ENCODE data around the gene CSAG1. TPM values are rescaled to one million over a fixed set of nuclear protein-coding genes. Genes with fewer than 3 reads are reported as not detected.
A peak's percentile ranks its signal among the peaks of the same experiment; 100 is the strongest.
"Not testable (repeated sequence)": the region's sequence is repeated elsewhere in the genome, so short reads cannot be mapped to it uniquely, and the experiment has no call there.

Gene CSAG1
- total RNA-seq, result not detected
- long read RNA-seq, result 0 reads

GRCh38 chrX:152733261-152733975 lies at the start of gene CSAG1, which contains the start of gene MAGEA12:
Gene CSAG1 (minus strand): TSS chrX:152733721. CDS start chrX:152732460, 1,261 bp downstream.
Gene MAGEA12 (plus strand): TSS chrX:152733757. CDS start chrX:152736162, 2,405 bp downstream.
- no peak for DNase-seq (ENCODE audit: missing footprints)
- ATAC-seq, result no peak
- intact Hi-C loops (cut with DNase I), result no loop called here

- DNase-seq (ENCODE audit: missing footprints); intact Hi-C loops (cut with DNase I); ATAC-seq: not testable (repeated sequence)
Measured at GRCh38 chrX:152769549-152770289, 36.2 kb upstream of the CSAG1 start, which contains the start of gene MAGEA6. Gene MAGEA6 (minus strand): TSS chrX:152769689. CDS start chrX:152767650, 2,039 bp downstream.

DNA sequence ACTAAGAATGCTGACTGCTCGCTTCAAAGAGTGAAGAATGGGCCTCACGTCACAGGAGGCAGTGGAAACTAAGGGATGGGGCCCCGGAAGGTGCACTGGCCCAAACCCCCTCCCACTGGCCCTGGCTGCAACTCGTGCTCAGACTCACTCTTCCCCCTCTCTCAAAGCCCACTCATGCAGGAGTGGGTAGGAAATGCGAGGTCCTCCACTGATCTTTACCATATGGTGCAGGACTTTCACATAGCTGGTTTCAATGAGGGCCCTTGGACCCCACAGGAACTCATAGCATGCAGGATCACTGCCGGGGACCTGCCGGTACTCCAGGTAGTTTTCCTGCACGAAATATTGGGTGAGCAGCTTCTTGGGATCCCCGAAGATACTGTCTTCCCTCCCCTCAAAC lies 33.0 kb upstream of the CSAG1 start:
- intact Hi-C loops (cut with DNase I); ATAC-seq; DNase-seq (ENCODE audit: missing footprints): not testable (repeated sequence)

DNA sequence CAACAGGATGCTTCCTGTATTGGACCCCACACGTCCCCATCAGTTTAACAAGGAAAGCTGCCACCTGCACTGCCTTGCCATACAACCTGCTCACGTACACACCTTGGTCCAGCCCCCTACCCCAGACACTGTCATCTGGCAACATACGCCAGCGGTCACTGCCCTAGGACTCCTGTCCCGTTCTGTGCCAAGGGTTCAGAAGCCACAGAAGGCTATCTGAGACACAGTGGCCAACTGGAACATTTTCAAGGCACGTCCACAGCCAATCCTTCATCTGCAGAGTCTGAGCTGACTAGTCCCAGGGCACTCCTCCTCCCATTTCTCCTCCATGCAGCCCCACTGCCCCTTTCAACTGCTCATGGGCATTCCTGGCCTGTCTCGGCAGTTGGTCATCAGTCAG lies 28.1 kb upstream of the CSAG1 start:
- intact Hi-C loops (cut with DNase I); DNase-seq (ENCODE audit: missing footprints): not testable (repeated sequence)
- peak; percentile 37 for ATAC-seq

- ATAC-seq, result not testable (repeated sequence)
Measured at GRCh38 chrX:152759544-152759943, 26.0 kb upstream of the CSAG1 start.

DNA sequence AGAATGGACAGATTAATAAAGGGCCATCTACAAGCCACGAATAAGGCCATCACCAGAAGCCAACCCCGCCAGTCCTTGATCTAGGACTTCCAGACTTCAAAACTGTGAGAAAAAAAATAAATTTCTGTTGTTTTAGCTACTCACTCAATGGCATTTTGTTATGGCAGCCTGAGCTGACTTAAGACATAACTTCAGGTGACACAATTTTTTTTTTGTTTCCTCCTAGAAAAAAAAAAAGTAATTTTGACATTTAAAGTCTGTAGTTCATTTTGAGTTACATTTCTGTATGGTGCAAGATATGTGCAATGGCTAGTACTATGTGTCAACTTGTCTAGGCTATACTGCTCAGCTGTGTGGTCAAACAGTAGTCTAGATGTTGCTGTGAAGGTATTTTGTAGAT lies 25.4 kb upstream of the CSAG1 start, which contains the start of gene CSAG3:
TSS of gene CSAG3 (plus strand) at position 301 of the 400 bp plus-strand sequence.
- ATAC-seq; intact Hi-C loops (cut with DNase I); DNase-seq (ENCODE audit: missing footprints): not testable (repeated sequence)

More at GRCh38 chrX:152759544-152759943, 26.0 kb upstream of the CSAG1 start:
- intact Hi-C loops (cut with DNase I); DNase-seq (ENCODE audit: missing footprints): not testable (repeated sequence)

DNA sequence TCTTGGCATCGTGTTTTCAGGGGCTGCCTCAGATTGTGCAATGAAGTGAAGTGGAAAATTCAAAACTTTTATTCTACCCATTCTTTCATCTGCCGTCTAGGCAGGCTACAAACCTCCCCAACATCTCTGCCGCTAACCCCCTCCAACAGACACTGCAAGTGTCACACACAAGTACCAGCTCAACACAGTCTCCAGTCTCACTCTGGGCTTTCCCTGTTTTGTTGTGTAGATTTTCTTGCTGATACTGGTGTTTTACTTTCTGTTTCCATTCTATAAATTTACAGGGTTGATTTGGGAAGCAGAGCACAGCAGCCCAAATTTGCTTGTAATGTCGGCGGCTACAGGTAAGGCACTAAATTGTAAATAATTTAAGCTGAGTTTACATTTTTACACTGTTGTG lies 21.4 kb upstream of the CSAG1 start:
- intact Hi-C loops (cut with DNase I); ATAC-seq; DNase-seq (ENCODE audit: missing footprints): not testable (repeated sequence)

DNA sequence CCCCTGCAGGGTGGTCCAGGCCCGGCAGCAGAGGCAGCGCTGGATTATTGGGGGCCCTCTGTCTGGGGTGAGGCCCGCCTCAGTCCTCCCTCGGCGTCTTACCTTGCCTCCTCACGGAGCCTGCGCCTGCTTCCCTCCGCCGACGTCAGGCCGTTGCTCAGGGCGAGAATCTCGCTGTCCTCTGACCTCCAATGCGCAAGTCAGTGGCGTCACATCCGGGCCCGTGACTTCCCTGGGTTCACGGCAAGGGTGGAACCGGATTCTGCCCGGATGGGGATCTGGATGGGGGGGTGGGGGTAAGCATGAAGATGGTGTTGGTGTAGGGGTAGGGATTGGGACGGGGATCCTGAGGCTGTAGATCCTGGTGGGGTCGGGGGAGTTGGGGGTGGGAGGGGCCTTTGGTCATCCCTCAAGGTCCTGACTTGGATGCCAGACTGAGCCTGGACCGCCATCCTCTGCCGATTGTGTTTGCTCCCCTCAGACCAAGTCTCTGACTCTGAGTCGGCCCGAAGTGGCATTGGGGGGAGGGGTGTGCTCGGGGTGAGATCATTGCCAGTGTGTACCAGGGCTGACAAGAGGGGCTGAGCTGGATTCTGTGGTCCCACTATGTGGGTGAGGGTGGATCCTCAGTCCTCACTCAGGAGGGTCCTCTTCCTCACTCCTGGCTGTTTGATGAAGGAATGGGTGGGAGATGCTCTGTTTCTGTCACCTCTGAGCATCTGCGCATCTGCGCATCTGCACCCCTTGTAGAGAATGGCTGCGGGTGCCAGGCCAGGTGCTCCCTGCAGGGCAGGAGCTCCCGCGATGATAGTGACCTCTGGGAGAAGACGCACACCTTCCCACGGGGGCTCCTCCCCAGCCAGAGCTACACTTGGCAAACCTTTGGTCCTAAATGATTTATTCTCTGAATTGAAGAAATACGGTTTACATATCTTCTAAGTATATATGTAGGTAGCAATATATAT lies 20.4 kb upstream of the CSAG1 start, which contains the start of gene MAGEA2:
TSS of gene MAGEA2 (minus strand) at position 157 of the 965 bp plus-strand sequence. CDS start 2,479 bp downstream, outside the sequence.
- intact Hi-C loops (cut with DNase I); ATAC-seq; DNase-seq (ENCODE audit: missing footprints): not testable (repeated sequence)

GRCh38 chrX:152738560-152738959 lies 5.0 kb upstream of the CSAG1 start:
- intact Hi-C loops (cut with DNase I), result no loop called here
- no peak for ATAC-seq
- DNase-seq (ENCODE audit: missing footprints), result no peak

DNA sequence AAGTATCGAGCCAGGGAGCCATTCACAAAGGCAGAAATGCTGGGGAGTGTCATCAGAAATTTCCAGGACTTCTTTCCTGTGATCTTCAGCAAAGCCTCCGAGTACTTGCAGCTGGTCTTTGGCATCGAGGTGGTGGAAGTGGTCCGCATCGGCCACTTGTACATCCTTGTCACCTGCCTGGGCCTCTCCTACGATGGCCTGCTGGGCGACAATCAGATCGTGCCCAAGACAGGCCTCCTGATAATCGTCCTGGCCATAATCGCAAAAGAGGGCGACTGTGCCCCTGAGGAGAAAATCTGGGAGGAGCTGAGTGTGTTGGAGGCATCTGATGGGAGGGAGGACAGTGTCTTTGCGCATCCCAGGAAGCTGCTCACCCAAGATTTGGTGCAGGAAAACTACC lies 3.0 kb upstream of the CSAG1 start:
- ATAC-seq; intact Hi-C loops (cut with DNase I); DNase-seq (ENCODE audit: missing footprints): not testable (repeated sequence)

- DNase-seq (ENCODE audit: missing footprints), result no peak
Measured at GRCh38 chrX:152735860-152736511, 2.5 kb upstream of the CSAG1 start.

DNA sequence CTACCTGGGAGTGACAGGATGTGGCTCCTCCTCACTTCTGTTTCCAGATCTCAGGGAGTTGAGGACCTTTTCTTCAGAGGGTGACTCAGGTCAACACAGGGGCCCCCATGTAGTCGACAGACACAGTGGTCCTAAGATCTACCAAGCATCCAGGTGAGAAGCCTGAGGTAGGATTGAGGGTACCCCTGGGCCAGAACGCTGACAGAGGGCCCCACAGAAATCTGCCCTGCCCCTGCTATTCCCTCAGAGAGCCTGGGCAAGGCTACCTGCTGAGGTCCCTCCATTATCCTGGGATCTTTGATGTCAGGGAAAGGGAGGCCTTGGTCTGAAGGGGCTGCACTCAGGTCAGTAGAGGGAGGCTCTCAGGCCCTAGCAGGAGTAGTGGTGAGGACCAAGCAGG lies 1.6 kb upstream of the CSAG1 start:
- no peak for DNase-seq (ENCODE audit: missing footprints)
- intact Hi-C loops (cut with DNase I), result no loop called here
- no peak for ATAC-seq

More at GRCh38 chrX:152735860-152736511, 2.5 kb upstream of the CSAG1 start:
- intact Hi-C loops (cut with DNase I), result no loop called here
- no peak for ATAC-seq

DNA sequence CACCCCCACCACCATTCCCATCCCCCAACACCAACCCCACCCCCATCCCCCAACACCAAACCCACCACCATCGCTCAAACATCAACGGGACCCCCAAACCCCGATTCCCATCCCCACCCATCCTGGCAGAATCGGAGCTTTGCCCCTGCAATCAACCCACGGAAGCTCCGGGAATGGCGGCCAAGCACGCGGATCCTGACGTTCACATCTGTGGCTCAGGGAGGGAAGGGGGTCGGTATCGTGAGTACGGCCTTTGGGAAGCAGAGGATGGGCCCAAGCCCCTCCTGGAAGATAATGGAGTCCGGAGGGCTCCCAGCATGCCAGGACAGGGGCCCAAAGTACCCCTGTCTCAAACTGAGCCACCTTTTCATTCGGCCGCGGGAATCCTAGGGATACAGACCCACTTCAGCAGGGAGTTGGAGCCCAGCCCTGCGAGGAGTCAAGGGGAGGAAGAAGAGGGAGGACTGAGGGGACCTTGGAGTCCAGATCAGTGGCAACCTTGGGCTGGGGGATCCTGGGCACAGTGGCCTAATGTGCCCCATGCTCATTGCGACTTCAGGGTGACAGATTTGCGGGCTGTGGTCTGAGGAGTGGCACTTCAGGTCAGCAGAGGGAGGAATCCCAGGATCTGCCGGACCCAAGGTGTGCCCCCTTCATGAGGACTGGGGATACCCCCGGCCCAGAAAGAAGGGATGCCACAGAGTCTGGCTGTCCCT lies 780 bp upstream of the CSAG1 start:
- intact Hi-C loops (cut with DNase I); DNase-seq (ENCODE audit: missing footprints); ATAC-seq: not testable (repeated sequence)

- intact Hi-C loops (cut with DNase I), result no loop called here
- ATAC-seq (no peak), DNase-seq (ENCODE audit: missing footprints) (no peak)
Measured at GRCh38 chrX:152725409-152725808, 8.1 kb downstream of the CSAG1 start.

DNA sequence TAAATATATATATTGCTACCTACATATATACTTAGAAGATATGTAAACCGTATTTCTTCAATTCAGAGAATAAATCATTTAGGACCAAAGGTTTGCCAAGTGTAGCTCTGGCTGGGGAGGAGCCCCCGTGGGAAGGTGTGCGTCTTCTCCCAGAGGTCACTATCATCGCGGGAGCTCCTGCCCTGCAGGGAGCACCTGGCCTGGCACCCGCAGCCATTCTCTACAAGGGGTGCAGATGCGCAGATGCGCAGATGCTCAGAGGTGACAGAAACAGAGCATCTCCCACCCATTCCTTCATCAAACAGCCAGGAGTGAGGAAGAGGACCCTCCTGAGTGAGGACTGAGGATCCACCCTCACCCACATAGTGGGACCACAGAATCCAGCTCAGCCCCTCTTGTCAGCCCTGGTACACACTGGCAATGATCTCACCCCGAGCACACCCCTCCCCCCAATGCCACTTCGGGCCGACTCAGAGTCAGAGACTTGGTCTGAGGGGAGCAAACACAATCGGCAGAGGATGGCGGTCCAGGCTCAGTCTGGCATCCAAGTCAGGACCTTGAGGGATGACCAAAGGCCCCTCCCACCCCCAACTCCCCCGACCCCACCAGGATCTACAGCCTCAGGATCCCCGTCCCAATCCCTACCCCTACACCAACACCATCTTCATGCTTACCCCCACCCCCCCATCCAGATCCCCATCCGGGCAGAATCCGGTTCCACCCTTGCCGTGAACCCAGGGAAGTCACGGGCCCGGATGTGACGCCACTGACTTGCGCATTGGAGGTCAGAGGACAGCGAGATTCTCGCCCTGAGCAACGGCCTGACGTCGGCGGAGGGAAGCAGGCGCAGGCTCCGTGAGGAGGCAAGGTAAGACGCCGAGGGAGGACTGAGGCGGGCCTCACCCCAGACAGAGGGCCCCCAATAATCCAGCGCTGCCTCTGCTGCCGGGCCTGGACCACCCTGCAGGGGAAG lies 19.4 kb downstream of the CSAG1 start, which contains the start of gene MAGEA2B:
TSS of gene MAGEA2B (plus strand) at position 814 of the 973 bp plus-strand sequence. CDS start 2,479 bp downstream, outside the sequence.
- ATAC-seq; DNase-seq (ENCODE audit: missing footprints); intact Hi-C loops (cut with DNase I): not testable (repeated sequence)

- ATAC-seq; intact Hi-C loops (cut with DNase I); DNase-seq (ENCODE audit: missing footprints): not testable (repeated sequence)
Measured at GRCh38 chrX:152713195-152713594, 20.3 kb downstream of the CSAG1 start.

All from Right ventricle myocardium inferior (tissue), 1 donor.